ENCODE results near the gene ZNF483.

- TF ChIP-seq, protein P1, sequence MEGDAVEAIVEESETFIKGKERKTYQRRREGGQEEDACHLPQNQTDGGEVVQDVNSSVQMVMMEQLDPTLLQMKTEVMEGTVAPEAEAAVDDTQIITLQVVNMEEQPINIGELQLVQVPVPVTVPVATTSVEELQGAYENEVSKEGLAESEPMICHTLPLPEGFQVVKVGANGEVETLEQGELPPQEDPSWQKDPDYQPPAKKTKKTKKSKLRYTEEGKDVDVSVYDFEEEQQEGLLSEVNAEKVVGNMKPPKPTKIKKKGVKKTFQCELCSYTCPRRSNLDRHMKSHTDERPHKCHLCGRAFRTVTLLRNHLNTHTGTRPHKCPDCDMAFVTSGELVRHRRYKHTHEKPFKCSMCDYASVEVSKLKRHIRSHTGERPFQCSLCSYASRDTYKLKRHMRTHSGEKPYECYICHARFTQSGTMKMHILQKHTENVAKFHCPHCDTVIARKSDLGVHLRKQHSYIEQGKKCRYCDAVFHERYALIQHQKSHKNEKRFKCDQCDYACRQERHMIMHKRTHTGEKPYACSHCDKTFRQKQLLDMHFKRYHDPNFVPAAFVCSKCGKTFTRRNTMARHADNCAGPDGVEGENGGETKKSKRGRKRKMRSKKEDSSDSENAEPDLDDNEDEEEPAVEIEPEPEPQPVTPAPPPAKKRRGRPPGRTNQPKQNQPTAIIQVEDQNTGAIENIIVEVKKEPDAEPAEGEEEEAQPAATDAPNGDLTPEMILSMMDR (IDR thresholded peaks at IDR 0.05), result no peak
- no peak for TF ChIP-seq POLR2AphosphoS5 (IDR thresholded peaks at IDR 0.05)
Measured at GRCh38 chr9:111483439-111483857, 41.5 kb upstream of the ZNF483 start.
